GM19467 (cell line): ENCODE measurements around the gene GGA2.

ENCODE experiments used
- ATAC-seq: cut with Tn5 transposase; IDR thresholded peaks from one replicate; pipeline ENCODE4 v1.9.1; 2021; ENCODE audit warnings: mild to moderate bottlenecking, moderate library complexity; ENCODE audit not compliant: unreplicated experiment

GGA2 gene

DNA sequence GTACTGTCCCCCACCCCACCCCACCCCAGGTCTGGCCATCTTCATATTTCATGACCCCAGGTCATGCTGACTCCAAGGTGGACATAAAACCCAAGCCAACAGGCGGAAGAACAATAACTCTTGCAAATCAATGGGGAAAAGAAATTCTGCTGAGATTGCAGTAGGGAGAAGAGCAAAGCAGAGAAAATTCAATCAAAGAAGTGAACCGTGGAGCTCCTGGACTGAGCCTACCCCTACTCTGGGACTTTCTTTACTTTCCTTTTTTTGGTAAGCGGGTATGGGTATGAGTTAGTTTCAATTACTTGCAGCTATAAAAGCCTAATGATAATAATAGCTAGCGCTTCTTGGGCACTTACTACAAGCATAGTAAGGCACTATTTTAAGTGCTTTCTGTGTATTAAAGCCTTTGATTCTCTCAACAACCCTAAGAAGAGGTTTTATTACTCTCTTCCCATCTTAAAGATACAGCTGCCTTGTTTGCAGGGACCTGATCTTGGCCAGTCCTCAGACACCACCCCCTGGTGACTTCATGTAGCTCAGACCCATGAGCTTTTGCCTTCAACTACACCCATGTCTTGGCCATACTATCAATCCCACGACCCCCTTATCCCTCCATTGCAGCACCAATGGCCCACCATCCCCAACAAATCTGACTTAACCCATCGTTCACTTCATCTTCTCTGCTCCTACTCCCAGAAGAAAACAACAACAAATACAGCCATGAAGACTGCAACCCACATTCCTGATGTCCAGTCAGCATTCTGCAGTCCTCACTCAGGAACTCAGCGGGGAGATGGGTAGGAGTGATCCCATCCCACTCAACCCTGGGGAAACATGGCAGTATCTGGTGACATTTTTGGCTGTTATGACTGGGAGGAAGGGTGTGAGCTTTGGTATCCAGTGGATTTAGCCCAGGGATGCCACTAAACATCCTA is 4.4 kb downstream of the GGA2 start:
- ATAC-seq, result no peak

GRCh38 chr16:23505180-23505665 is 5.1 kb downstream of the GGA2 start:
- peak; percentile 5 for ATAC-seq

DNA sequence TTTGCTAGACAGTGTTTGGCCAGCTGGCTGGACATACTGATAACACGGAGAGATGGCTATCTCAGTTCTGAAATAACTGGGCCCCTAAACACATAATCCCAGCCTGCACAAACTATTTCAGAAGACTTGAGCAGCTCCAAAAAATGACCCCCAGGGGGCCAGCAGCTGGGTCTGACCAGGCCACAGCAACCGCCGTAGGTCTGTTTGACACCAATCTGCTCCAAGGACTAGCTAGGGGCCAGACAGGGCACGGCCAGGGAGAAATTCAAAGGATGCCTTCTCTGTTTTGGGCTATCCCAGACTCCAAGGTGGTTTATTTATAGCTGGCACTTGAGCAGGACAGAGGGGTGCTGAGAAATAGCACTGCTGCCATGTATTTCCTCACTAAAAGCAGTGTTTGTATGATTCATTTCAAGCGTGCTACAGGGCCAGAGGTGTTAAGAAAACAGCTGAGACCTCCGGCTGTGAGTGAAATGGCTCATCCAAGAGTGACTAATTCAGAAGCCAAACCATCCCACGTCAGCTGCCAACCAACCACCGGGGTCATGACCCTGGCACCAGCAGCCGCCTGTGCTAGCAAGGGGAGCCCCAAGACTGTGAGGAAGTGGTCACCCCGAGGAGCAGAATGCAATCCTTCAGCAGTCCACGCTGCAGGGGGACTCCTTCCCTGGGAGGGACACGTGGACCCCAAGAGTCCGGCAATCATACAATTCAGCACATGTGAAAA is 5.7 kb downstream of the GGA2 start:
- peak; percentile 57 for ATAC-seq

GRCh38 chr16:23504076-23504452 is 6.2 kb downstream of the GGA2 start:
- peak; percentile 7 for ATAC-seq

- no peak for ATAC-seq
Observed at GRCh38 chr16:23502466-23502865, 7.8 kb downstream of the GGA2 start.

DNA sequence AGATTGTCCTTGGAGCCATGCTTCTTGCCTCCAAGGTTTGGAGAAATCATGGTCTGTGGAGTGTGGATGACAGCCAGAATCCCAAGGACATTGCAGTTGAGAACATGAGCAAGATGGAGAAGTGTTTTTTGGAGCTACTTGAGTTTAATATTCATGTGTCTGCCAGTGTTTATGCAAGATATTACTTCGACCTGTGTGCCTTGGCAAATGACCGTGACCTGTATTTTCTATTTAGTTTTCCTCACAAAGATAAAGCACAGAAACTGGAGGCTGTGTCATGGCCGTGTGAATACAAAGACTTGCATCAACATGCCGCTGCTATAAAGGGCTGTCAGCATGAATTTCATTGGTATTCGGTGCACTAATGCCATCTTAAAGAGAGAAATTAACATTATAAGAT is 9.0 kb downstream of the GGA2 start:
- no peak for ATAC-seq

DNA sequence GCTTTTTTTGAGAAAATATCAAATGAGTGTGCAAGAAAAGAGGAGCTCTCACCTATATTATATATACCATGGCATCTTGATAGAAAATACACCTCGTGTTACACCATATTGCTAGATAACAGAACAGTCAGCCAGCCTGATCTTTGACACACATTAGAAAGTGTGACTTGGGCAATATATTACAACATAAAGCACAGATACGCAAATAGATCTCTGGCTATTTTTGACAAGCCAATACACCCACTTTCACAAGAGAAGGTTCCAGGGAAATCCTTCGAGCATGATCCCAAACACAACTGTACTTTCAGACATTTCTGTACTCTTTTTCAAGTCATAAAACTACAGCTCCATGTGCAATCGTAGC is 9.4 kb downstream of the GGA2 start:
- no peak for ATAC-seq

GRCh38 chr16:23500212-23500861 is 10.0 kb downstream of the GGA2 start:
- ATAC-seq, result no peak

GRCh38 chr16:23499801-23500200 is 10.5 kb downstream of the GGA2 start:
- no peak for ATAC-seq

GRCh38 chr16:23498863-23499262 is 11.4 kb downstream of the GGA2 start:
- no peak for ATAC-seq

DNA sequence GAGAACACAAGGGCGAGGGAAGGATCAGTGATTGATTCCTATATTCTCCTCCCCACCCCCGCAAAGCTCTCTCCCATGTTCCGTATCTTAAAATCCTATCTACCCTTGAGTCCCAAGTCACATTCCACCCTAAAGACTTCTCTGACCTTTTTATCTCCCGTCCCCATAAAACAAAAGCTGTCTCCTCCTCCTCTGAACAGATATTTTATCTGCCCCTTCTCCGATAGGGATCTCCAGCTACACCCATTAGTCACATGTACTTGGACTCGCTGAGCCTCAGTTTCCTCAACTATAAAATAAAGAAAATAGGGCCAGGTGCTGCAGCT is 12.8 kb downstream of the GGA2 start:
- no peak for ATAC-seq

GRCh38 chr16:23496821-23497542 is 13.3 kb downstream of the GGA2 start:
- ATAC-seq, result no peak

DNA sequence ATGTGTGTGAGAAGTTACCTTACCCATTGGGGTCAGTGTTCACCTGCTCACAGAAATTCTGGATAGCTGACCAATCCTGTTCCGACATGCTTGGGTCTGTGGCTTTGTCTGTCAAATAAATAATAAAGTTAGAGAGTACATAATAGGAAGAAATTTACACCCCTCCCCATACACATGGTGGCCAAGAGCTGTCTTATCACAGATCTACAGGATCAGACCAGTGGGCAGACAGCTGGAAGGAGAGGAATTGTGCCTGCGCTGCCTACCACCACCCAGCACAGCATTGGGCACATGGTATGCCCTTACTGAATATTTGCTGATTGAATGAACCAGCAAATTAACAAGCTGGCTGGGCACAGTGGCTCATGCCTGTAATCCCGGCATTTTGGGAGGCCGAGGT is 14.6 kb downstream of the GGA2 start:
- ATAC-seq, result no peak

DNA sequence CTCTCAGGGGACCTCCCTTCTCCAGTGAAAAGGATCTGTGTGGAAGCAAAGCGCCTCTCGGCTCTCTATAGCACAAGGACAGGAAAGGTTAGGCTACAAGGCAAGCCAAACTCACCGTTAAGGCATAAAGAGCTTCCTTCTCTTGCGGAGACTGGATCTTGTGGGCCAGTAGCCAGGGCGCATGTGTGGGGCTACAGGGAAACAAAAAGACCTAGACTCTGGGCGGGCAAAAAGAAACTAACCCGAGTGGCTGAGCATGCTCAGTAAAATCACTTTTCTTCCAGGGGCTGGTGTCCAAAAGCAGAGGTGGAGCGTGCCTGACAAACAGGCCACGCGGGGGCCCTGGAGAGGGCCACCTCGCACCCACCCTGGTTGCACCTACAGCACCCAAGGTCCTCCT is 16.1 kb downstream of the GGA2 start:
- ATAC-seq, result no peak

GRCh38 chr16:23491490-23492391 is 18.6 kb downstream of the GGA2 start:
- no peak for ATAC-seq

- no peak for ATAC-seq
Observed at GRCh38 chr16:23486480-23486879, 23.8 kb downstream of the GGA2 start.

- ATAC-seq, result no peak
Observed at GRCh38 chr16:23485841-23486240, 24.5 kb downstream of the GGA2 start.

DNA sequence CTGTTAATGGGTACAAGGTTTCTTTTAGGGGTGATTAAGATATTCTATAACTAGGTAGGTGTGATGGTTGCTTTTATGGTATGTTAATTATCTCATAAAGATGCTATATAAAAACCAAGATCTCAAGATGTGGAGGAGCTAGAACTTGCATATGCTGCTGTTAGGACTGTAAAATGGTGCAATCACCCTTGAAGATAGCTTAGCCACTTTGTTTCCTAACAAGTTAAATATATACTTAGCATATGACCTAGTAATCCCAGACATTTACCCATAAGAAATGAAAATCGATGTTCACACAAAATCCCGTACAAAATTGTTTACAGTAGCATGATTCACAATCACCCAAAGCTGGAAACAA is 25.1 kb downstream of the GGA2 start:
- ATAC-seq, result no peak

DNA sequence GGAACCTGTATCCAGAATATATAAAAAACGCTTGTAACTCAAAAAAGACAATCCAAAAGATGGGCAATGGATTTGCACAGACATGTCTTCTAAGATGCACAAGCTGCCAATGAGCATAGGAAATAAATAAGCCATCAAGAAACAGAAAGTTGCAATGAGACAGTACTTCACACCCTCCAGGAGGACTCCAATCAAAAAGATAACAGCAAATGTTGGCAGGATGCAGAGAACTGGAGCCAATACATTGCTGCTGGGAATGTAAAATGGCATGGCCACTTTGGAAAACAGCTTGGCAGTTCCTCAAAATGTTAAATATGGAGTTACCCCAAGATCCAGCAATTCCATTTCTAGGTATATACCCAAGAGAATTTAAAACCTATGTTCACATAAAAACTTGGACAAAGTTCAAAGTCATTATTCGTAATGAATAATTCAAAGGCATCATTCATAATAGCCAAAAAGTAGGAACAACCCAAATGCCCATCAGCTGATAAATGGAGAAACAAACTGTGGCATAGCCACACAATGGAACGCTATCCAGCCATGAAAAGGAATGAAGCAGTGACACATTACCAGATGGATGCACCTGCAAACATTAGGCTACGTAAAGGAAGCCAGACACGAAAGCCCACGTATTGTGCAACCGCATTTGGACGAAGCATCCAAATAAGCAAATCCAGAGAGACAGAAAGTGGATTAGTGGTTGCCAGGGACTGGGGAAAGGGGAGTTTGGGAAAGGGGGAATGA is 25.6 kb downstream of the GGA2 start:
- ATAC-seq, result no peak
